HepG2 (cell line): ENCODE data around the gene STK38L. TPM values are rescaled to one million over a fixed set of nuclear protein-coding genes. Genes with fewer than 3 reads are reported as not detected.

Experiments used
- ATAC-seq: fragments of 200-7000 bp; cut with Tn5 transposase; 3 replicates; pipeline ENCODE4 v1.9.1; 2020; ENCODE audit warnings: mild to moderate bottlenecking, moderate library complexity
- BruUV-seq: library from RNA; stranded (reverse); fragments of 400-500 nt; replicated peaks from 2 replicates; lab custom pipeline; 2021; lab: Mats Ljungman, UMichigan
- CTCF ChIA-PET: fragments of 300-600 bp; formaldehyde crosslinking; extraction: SDS; loops from one replicate; lab custom pipeline; 2021; ENCODE audit warnings: low total read pairs, inconsistent platforms, low intra/inter-chr PET ratio; lab: Yijun Ruan, JAX
- POLR2A ChIA-PET: fragments of 350-600 bp; sonication (Branson Sonifier 250); formaldehyde crosslinking; loops from one replicate; lab custom pipeline; 2020; ENCODE audit warnings: antibody characterized with exemption, inconsistent platforms; lab: Yijun Ruan, JAX
- DNase-seq: peaks from one replicate; pipeline ENCODE4 v3.0.0-alpha.2; 2015; ENCODE audit warnings: low spot score
- FAIRE-seq: peaks from 3 replicates; lab custom pipeline; 2011; peaks lifted over from hg19 to GRCh38; lab: Jason Lieb, UNC
- H2AFZ ChIP-seq: one replicate; pipeline ENCODE4 v1.6.1; 2011; ENCODE audit warnings: low read length, inconsistent platforms
- H3K27ac ChIP-seq: fragments of 300-600 bp; 3 replicates; pipeline ENCODE4 v1.8.0; 2011; ENCODE audit warnings: mixed run types, mild to moderate bottlenecking, mixed read lengths, low read length, inconsistent platforms; ENCODE audit not compliant: insufficient read depth; ENCODE audit errors: extremely low read length
- H3K27me3 ChIP-seq, 2 experiments: fragments of 200-600 bp in 1 of 2; 2 replicates in 1 of 2; 3 replicates in 1 of 2; pipeline versions ENCODE4 v1.6.0 to v1.8.0; 2011; ENCODE audit warnings: low read length in 2 of 2, mild to moderate bottlenecking in 2 of 2, moderate library complexity in 2 of 2, inconsistent platforms in 1 of 2; ENCODE audit not compliant: insufficient read depth in 2 of 2, control insufficient read depth in 1 of 2
- H3K36me3 ChIP-seq, 2 experiments: fragments of 200-600 bp in 1 of 2; replicated peaks in 1 of 2; 2 replicates in 1 of 2; 3 replicates in 1 of 2; pipeline versions ENCODE4 v1.5.1 to v1.8.0; 2011; ENCODE audit warnings: low read length in 2 of 2, inconsistent platforms in 1 of 2; ENCODE audit not compliant: insufficient read depth in 2 of 2, control insufficient read depth in 1 of 2
- H3K4me1 ChIP-seq: 2 replicates; pipeline ENCODE4 v1.5.1; 2012; ENCODE audit warnings: low read length, inconsistent platforms; ENCODE audit not compliant: insufficient read depth
- H3K4me2 ChIP-seq: 2 replicates; pipeline ENCODE4 v1.6.0; 2011; ENCODE audit warnings: low read depth, low read length, inconsistent platforms
- H3K4me3 ChIP-seq, 3 experiments: fragments of 200-600 bp in 1 of 3; sonication (generic), shearing (Covaris generic) in 1 of 3; replicated peaks in 1 of 3; 2 replicates each; pipeline ENCODE4 v1.5.1; 2011 to 2016; ENCODE audit warnings: low read length in 3 of 3, inconsistent platforms in 2 of 3, low read depth in 2 of 3, mild to moderate bottlenecking in 2 of 3, control low read depth in 1 of 3, mixed read lengths in 1 of 3; ENCODE audit not compliant: insufficient read depth in 1 of 3
- H3K79me2 ChIP-seq: one replicate; pipeline ENCODE4 v1.6.1; 2011; ENCODE audit warnings: low read length, inconsistent platforms; ENCODE audit not compliant: insufficient read depth
- H3K9ac ChIP-seq: 2 replicates; pipeline ENCODE4 v1.6.0; 2011; ENCODE audit warnings: mild to moderate bottlenecking, low read depth, low read length, inconsistent platforms; ENCODE audit not compliant: insufficient read depth
- H3K9me3 ChIP-seq: 2 replicates; pipeline ENCODE4 v1.5.1; 2012; ENCODE audit warnings: mild to moderate bottlenecking, low read length
- H4K20me1 ChIP-seq: 2 replicates; pipeline ENCODE4 v1.6.0; 2011; ENCODE audit warnings: inconsistent platforms, mild to moderate bottlenecking, low read length, moderate library complexity; ENCODE audit not compliant: insufficient read depth
- PTBP1 ChIP-seq: fragments of 200-400 bp; formaldehyde crosslinking; IDR thresholded peaks from 2 replicates; pipeline ENCODE4 v1.6.1; 2018; ENCODE audit warnings: low read length, low read depth; ENCODE audit not compliant: poor library complexity, severe bottlenecking
- RARG ChIP-seq: sonication (generic); formaldehyde crosslinking; IDR thresholded peaks from 2 replicates; pipeline ENCODE4 v1.4.0; 2020; ENCODE audit warnings: low read depth, mild to moderate bottlenecking, missing genetic modification reagents
- SOX13 ChIP-seq, 3 experiments: fragments of 450-650 bp in 1 of 3; sonication (generic) in 1 of 3; formaldehyde crosslinking in 1 of 3; IDR thresholded peaks in 2 of 3; conservative IDR thresholded peaks in 1 of 3; 2 replicates each; pipeline versions ENCODE4 v1.5.0 to v1.6.1; 2016 to 2020; ENCODE audit warnings: antibody characterized with exemption in 1 of 3, mild to moderate bottlenecking in 1 of 3, missing compliant biosample characterization in 1 of 3, missing genetic modification reagents in 1 of 3, moderate library complexity in 1 of 3
- TEAD2 ChIP-seq: sonication (generic); formaldehyde crosslinking; IDR thresholded peaks from 2 replicates; pipeline ENCODE4 v1.9.0; 2021; ENCODE audit warnings: missing genetic modification reagents
- TRIM24 ChIP-seq: sonication (generic); formaldehyde crosslinking; IDR thresholded peaks from 2 replicates; pipeline ENCODE4 v1.8.0; 2022; ENCODE audit warnings: mild to moderate bottlenecking, missing genetic modification reagents
- TSC22D2 ChIP-seq: sonication (generic); formaldehyde crosslinking; IDR thresholded peaks from 2 replicates; pipeline ENCODE4 v1.5.1; 2020; ENCODE audit warnings: missing genetic modification reagents, mild to moderate bottlenecking, borderline replicate concordance
- U2AF1 ChIP-seq: fragments of 200-400 bp; formaldehyde crosslinking; optimal IDR thresholded peaks from 2 replicates; pipeline ENCODE3; 2017; ENCODE audit warnings: mild to moderate bottlenecking, low read depth, low read length
- ZBTB8A ChIP-seq: sonication (generic); formaldehyde crosslinking; IDR thresholded peaks from 2 replicates; pipeline ENCODE4 v1.4.0; 2020; ENCODE audit warnings: mild to moderate bottlenecking, low read depth, missing genetic modification reagents, borderline replicate concordance
- ZNF225 ChIP-seq: sonication (generic); formaldehyde crosslinking; IDR thresholded peaks from 2 replicates; pipeline ENCODE4 v1.4.0; 2020; ENCODE audit warnings: mild to moderate bottlenecking, missing genetic modification reagents
- ZNF460 ChIP-seq: sonication (generic); formaldehyde crosslinking; IDR thresholded peaks from 2 replicates; pipeline ENCODE4 v1.5.1; 2020; ENCODE audit warnings: missing genetic modification reagents, mild to moderate bottlenecking, borderline replicate concordance
- ZNF619 ChIP-seq: sonication (generic); formaldehyde crosslinking; IDR thresholded peaks from 2 replicates; pipeline ENCODE4 v1.4.0; 2020; ENCODE audit warnings: mild to moderate bottlenecking, missing genetic modification reagents
- ZNF75D ChIP-seq: sonication (generic); formaldehyde crosslinking; IDR thresholded peaks from 2 replicates; pipeline ENCODE4 v1.8.1; 2023; ENCODE audit warnings: missing genetic modification reagents, mild to moderate bottlenecking, borderline replicate concordance
- ZNF850 ChIP-seq: sonication (generic); formaldehyde crosslinking; conservative IDR thresholded peaks from 2 replicates; pipeline ENCODE4 v1.9.0; 2021; ENCODE audit warnings: mild to moderate bottlenecking, missing genetic modification reagents
- WGBS: methylation state at CpG from one replicate; pipeline ENCODE4 v1.1.6; 2017; ENCODE audit warnings: low lambda C conversion rate; 5-methylcytosine and 5-hydroxymethylcytosine counted together
- in situ Hi-C: cut with HindIII; loops from 2 replicates; pipeline ENCODE4 v1.10.0; 2017; ENCODE audit warnings: low pct_unique_long_range_greater_than_20kb; ENCODE audit not compliant: extremely low pct_ligation_motif_present
- intact Hi-C: fragments of 100-400 bp; cut with micrococcal nuclease; formaldehyde crosslinking; loops from one replicate; pipeline ENCODE4 v1.10.0; 2022; ENCODE audit not compliant: unreplicated experiment
- polyA plus RNA-seq, 8 experiments: library from polyadenylated mRNA; depleted of rRNA in 3 of 8; stranded (reverse) in 7 of 8; unstranded in 1 of 8; fragments of >200 nt; fragmentation: Illumina TruSeq in 4 of 8; extraction: Trizol in 4 of 8; gene quantifications; 2 replicates each; pipeline versions ENCODE4 v1.2.1 to v1.2.3, GENCODE V29; 2011 to 2016; ENCODE audit warnings: low read depth in 4 of 8, missing spikeins in 1 of 8, mixed read lengths in 1 of 8; ENCODE audit not compliant: insufficient read depth in 1 of 8
- total RNA-seq, 5 experiments: library from RNA; depleted of rRNA; stranded (reverse); fragments of >200 nt; fragmentation: Illumina TruSeq; extraction: Trizol; gene quantifications; 2 replicates each; pipeline ENCODE4 v1.2.3, GENCODE V29; 2016; ENCODE audit warnings: low read depth in 1 of 5
- TF ChIP-seq, protein P1 (sequence below): fragments of 450-650 bp; IDR thresholded peaks from 2 replicates; pipeline ENCODE4 v1.6.1; 2017; ENCODE audit warnings: mild to moderate bottlenecking
- TF ChIP-seq, protein P2 (sequence below): IDR thresholded peaks from 2 replicates; pipeline ENCODE4 v1.6.1; 2018; ENCODE audit warnings: missing genetic modification reagents, mild to moderate bottlenecking, missing compliant biosample characterization
- TF ChIP-seq, protein P3 (sequence below): sonication (generic); formaldehyde crosslinking; IDR thresholded peaks from 2 replicates; pipeline ENCODE4 v1.5.1; 2020; ENCODE audit warnings: missing genetic modification reagents, mild to moderate bottlenecking, borderline replicate concordance

The STK38L gene
- total and polyA plus RNA-seq, 2 of the 13 experiments (the other 11 are each of a cell fraction or from before 2014, with no cell fraction given) = 6.1 to 26.4 TPM

DNA sequence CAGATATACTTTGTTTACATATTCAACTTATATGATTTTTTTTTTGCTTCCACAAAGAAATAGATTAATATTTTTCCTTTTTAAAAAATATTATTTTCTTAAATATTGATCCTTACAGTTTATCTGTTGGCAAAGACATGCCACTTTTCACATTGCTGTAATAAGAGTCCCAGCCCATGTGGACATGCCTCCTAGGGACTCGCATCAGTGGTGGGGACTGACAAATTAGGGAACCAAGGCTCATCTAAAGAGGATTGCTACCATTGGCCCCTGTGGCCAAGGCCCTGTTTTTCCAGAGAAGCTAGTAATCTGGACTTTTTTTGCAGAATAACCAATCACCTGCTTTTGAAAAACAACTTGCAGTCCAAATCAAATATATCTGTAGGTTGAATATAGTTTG is 60.8 kb downstream of the STK38L start:
- Histone ChIP-seq H3K4me3 (no peak overlapping the region), H3K27ac (no peak overlapping the region), H3K36me3 (peaks cover 1 to 8% of the 10 kb centered on the region in 2 experiments; a peak in 3 of 5 replicates), H3K27me3 (no peaks in the 10 kb centered on the region), H3K4me1 (peaks cover 10% of the 10 kb centered on the region), H3K79me2 (no peaks in the 10 kb centered on the region), H3K9ac (no peak overlapping the region), H2AFZ (no peak overlapping the region), H3K4me2 (no peak overlapping the region), H4K20me1 (no peaks in the 10 kb centered on the region)
- BruUV-seq = no TSS peak
- intact Hi-C loops = loop anchor here (5.0 kb wide), 2 partner anchors 73 to 268 kb away; no protein-coding TSS in a partner anchor
- CTCF ChIA-PET = no interaction called here
- ATAC-seq (no peak), DNase-seq (no peak), FAIRE-seq (no peak)
- WGBS = 89% methylated on average over 1 of the region's 1 CpG
- in situ Hi-C loops = loop anchor here (10.0 kb wide), 1 partner anchor 270 kb away; no protein-coding TSS in a partner anchor
- no peak for TF ChIP-seq PTBP1
- TF ChIP-seq TEAD2 (CRISPR knock-in tag) = no peak
- TF ChIP-seq ZNF460 = no peak
- no peak for TF ChIP-seq ZNF225 (CRISPR knock-in tag)
- TF ChIP-seq ZNF75D (CRISPR knock-in tag) = no peak
- no peak for TF ChIP-seq ZBTB8A (CRISPR knock-in tag)
- no peak for TF ChIP-seq U2AF1
- TF ChIP-seq, protein P1, sequence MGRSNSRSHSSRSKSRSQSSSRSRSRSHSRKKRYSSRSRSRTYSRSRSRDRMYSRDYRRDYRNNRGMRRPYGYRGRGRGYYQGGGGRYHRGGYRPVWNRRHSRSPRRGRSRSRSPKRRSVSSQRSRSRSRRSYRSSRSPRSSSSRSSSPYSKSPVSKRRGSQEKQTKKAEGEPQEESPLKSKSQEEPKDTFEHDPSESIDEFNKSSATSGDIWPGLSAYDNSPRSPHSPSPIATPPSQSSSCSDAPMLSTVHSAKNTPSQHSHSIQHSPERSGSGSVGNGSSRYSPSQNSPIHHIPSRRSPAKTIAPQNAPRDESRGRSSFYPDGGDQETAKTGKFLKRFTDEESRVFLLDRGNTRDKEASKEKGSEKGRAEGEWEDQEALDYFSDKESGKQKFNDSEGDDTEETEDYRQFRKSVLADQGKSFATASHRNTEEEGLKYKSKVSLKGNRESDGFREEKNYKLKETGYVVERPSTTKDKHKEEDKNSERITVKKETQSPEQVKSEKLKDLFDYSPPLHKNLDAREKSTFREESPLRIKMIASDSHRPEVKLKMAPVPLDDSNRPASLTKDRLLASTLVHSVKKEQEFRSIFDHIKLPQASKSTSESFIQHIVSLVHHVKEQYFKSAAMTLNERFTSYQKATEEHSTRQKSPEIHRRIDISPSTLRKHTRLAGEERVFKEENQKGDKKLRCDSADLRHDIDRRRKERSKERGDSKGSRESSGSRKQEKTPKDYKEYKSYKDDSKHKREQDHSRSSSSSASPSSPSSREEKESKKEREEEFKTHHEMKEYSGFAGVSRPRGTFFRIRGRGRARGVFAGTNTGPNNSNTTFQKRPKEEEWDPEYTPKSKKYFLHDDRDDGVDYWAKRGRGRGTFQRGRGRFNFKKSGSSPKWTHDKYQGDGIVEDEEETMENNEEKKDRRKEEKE = no peak
- no peak for TF ChIP-seq RARG (CRISPR knock-in tag)
- TF ChIP-seq, protein P2, sequence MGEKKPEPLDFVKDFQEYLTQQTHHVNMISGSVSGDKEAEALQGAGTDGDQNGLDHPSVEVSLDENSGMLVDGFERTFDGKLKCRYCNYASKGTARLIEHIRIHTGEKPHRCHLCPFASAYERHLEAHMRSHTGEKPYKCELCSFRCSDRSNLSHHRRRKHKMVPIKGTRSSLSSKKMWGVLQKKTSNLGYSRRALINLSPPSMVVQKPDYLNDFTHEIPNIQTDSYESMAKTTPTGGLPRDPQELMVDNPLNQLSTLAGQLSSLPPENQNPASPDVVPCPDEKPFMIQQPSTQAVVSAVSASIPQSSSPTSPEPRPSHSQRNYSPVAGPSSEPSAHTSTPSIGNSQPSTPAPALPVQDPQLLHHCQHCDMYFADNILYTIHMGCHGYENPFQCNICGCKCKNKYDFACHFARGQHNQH (CRISPR knock-in tag) = no peak
- no peak for TF ChIP-seq SOX13 (IDR thresholded peaks at IDR 0.05)
- no peak for TF ChIP-seq SOX13 (CRISPR knock-in tag; conservative IDR thresholded peaks at IDR 0.05 in 1 of 2, IDR thresholded peaks at IDR 0.05 in 1 of 2)
- TF ChIP-seq ZNF619 (CRISPR knock-in tag) = no peak
- no peak for TF ChIP-seq TRIM24 (CRISPR knock-in tag)
- no peak for TF ChIP-seq ZNF850 (CRISPR knock-in tag)
- TF ChIP-seq, protein P3, sequence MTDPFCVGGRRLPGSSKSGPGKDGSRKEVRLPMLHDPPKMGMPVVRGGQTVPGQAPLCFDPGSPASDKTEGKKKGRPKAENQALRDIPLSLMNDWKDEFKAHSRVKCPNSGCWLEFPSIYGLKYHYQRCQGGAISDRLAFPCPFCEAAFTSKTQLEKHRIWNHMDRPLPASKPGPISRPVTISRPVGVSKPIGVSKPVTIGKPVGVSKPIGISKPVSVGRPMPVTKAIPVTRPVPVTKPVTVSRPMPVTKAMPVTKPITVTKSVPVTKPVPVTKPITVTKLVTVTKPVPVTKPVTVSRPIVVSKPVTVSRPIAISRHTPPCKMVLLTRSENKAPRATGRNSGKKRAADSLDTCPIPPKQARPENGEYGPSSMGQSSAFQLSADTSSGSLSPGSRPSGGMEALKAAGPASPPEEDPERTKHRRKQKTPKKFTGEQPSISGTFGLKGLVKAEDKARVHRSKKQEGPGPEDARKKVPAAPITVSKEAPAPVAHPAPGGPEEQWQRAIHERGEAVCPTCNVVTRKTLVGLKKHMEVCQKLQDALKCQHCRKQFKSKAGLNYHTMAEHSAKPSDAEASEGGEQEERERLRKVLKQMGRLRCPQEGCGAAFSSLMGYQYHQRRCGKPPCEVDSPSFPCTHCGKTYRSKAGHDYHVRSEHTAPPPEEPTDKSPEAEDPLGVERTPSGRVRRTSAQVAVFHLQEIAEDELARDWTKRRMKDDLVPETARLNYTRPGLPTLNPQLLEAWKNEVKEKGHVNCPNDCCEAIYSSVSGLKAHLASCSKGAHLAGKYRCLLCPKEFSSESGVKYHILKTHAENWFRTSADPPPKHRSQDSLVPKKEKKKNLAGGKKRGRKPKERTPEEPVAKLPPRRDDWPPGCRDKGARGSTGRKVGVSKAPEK (CRISPR knock-in tag) = no peak
- TF ChIP-seq TSC22D2 (CRISPR knock-in tag) = no peak
- TF ChIP-seq, all 625 proteins: peak for 0
- no peaks in the 10 kb centered on the region for H3K9me3 ChIP-seq
- POLR2A ChIA-PET = no interaction called here
